Lung (tissue), 12 donors: Measurements from ENCODE around the gene SMC2. TPM values are rescaled to one million over a fixed set of nuclear protein-coding genes. Genes with fewer than 3 reads are reported as not detected.

Experiments used
- ATAC-seq: fragments of 200-7000 bp; cut with Tn5 transposase; one replicate; pipeline ENCODE4 v1.9.1; 2020; ENCODE audit warnings: moderate number of reproducible peaks; ENCODE audit not compliant: insufficient read depth, low FRiP score
- DNase-seq, 3 donors: peaks; one replicate each; pipeline ENCODE4 v3.0.0-alpha.2; 2013 to 2017
- H3K27ac ChIP-seq, 2 donors: one replicate each; pipeline ENCODE4 v1.5.1; 2013; ENCODE audit warnings: mild to moderate bottlenecking in 2 of 2, moderate library complexity in 2 of 2, control low read depth in 1 of 2, inconsistent platforms in 1 of 2, low read depth in 1 of 2, low read length in 1 of 2
- H3K27me3 ChIP-seq, 3 donors: one replicate each; pipeline ENCODE4 v1.5.1; 2013; ENCODE audit warnings: low read length in 2 of 3; ENCODE audit not compliant: control insufficient read depth in 3 of 3, insufficient read depth in 3 of 3
- H3K36me3 ChIP-seq, 4 donors: one replicate each; pipeline ENCODE4 v1.5.1; 2013; ENCODE audit warnings: low read length in 4 of 4, mild to moderate bottlenecking in 1 of 4, moderate library complexity in 1 of 4; ENCODE audit not compliant: control insufficient read depth in 4 of 4, insufficient read depth in 4 of 4
- H3K4me1 ChIP-seq, 5 donors: one replicate each; pipeline ENCODE4 v1.5.1; 2013; ENCODE audit warnings: low read length in 5 of 5, mild to moderate bottlenecking in 2 of 5, moderate library complexity in 1 of 5; ENCODE audit not compliant: control insufficient read depth in 5 of 5, insufficient read depth in 5 of 5
- H3K4me3 ChIP-seq: one replicate; pipeline ENCODE4 v1.5.1; 2013; ENCODE audit warnings: mild to moderate bottlenecking, control low read depth, moderate library complexity
- H3K9ac ChIP-seq, 2 donors: one replicate each; pipeline ENCODE4 v1.5.1; 2013; ENCODE audit warnings: low read length in 2 of 2, control low read depth in 1 of 2; ENCODE audit not compliant: insufficient read depth in 1 of 2
- H3K9me3 ChIP-seq, 4 donors: one replicate each; pipeline ENCODE4 v1.5.1; 2013; ENCODE audit warnings: low read length in 3 of 4, mild to moderate bottlenecking in 1 of 4, moderate library complexity in 1 of 4; ENCODE audit not compliant: control insufficient read depth in 4 of 4, insufficient read depth in 3 of 4
- CTCF ChIP-seq: IDR thresholded peaks from 2 replicates; pipeline ENCODE4 v1.5.1; 2012; ENCODE audit warnings: mild to moderate bottlenecking; ENCODE audit errors: control extremely low read depth, extremely low read depth
- WGBS, 2 donors: extraction: QIAGEN DNeasy Blood & Tissue Kit; methylation state at CpG; one replicate each; pipeline ENCODE4 v1.1.7; 2013; 5-methylcytosine and 5-hydroxymethylcytosine counted together
- polyA plus RNA-seq, 2 donors: library from polyadenylated mRNA; stranded (reverse); fragments of 200-250 nt; gene quantifications; one replicate each; pipeline ENCODE4 v1.2.1, GENCODE V29; 2013
- total RNA-seq, 2 donors: library from RNA; depleted of rRNA in 1 of 2; stranded (reverse); fragments of >200 nt in 1 of 2; gene quantifications; one replicate each; pipeline ENCODE4 v1.2.1, GENCODE V29; 2014 to 2021
- donor health status: control.
- donor health status: control.
- donor health status: Bipolar disorder and iron deficiency.
- donor health status: healthy.
- donor health status: DM: yes; HTN: yes; CAD: no.

SMC2 gene
- total and polyA plus RNA-seq, 4 donors = 2.0 to 18.0 (median 5.3) TPM

GRCh38 chr9:104099630-104100029, 5.5 kb downstream of the SMC2 start:
- H3K4me1 ChIP-seq = peaks cover 0 to 11% (median 6%) of the 10 kb centered on the region in 5 donors
- 96 to 100% methylated on average over 1 of the region's 1 CpG for WGBS, 2 donors

GRCh38 chr9:104104360-104104759, 10.3 kb downstream of the SMC2 start:
- peaks cover 18 to 28% (median 26%) of the 10 kb centered on the region in 4 donors for H3K36me3 ChIP-seq
- WGBS, 2 donors = 0 to 60% methylated on average over 1 of the region's 1 CpG
- ATAC-seq = no peak

More at GRCh38 chr9:104099630-104100029, 5.5 kb downstream of the SMC2 start:
- no peaks in the 10 kb centered on the region for H3K9me3 ChIP-seq
- no peak for DNase-seq
- H3K27ac ChIP-seq = no peak overlapping the region
- H3K9ac ChIP-seq = no peak overlapping the region
- peaks cover 6 to 20% (median 15%) of the 10 kb centered on the region in 4 donors for H3K36me3 ChIP-seq
- no peak overlapping the region for H3K4me3 ChIP-seq
- no peak for ATAC-seq
- H3K27me3 ChIP-seq = no peaks in the 10 kb centered on the region
- no peak for TF ChIP-seq CTCF

GRCh38 chr9:104107799-104108198, 13.7 kb downstream of the SMC2 start:
- Histone ChIP-seq H3K36me3 (peaks cover 10 to 25% (median 21%) of the 10 kb centered on the region in 4 donors), H3K27ac (no peak overlapping the region), H3K4me1 (no peaks in the 10 kb centered on the region), H3K4me3 (no peak overlapping the region), H3K9ac (no peak overlapping the region), H3K9me3 (no peaks in the 10 kb centered on the region), H3K27me3 (no peaks in the 10 kb centered on the region)
- DNase-seq = no peak
- WGBS, 2 donors = 97 to 98% methylated on average over 5 of the region's 5 CpGs
- no peak for ATAC-seq
- no peak for TF ChIP-seq CTCF

More at GRCh38 chr9:104104360-104104759, 10.3 kb downstream of the SMC2 start:
- no peak for TF ChIP-seq CTCF
- H3K27me3 ChIP-seq = no peaks in the 10 kb centered on the region
- H3K4me3 ChIP-seq = no peak overlapping the region
- DNase-seq = no peak
- no peaks in the 10 kb centered on the region for H3K9me3 ChIP-seq
- H3K27ac ChIP-seq = no peak overlapping the region
- H3K4me1 ChIP-seq = no peaks in the 10 kb centered on the region
- no peak overlapping the region for H3K9ac ChIP-seq

- peaks cover 9 to 28% (median 19%) of the 10 kb centered on the region in 4 donors for H3K36me3 ChIP-seq
- no peak overlapping the region for H3K9ac ChIP-seq
- no peak for TF ChIP-seq CTCF
- H3K9me3 ChIP-seq = no peaks in the 10 kb centered on the region
- DNase-seq = no peak
- H3K27me3 ChIP-seq = no peaks in the 10 kb centered on the region
- WGBS, 2 donors = 95 to 96% methylated on average over 4 of the region's 4 CpGs
- no peak overlapping the region for H3K4me3 ChIP-seq
- H3K27ac ChIP-seq = no peak overlapping the region
- no peaks in the 10 kb centered on the region for H3K4me1 ChIP-seq
- no peak for ATAC-seq
Measured at GRCh38 chr9:104108315-104108714, 14.2 kb downstream of the SMC2 start.
